WERI-Rb-1 (cell line): ENCODE data around the gene ZNF500.

Source experiments
- DNase-seq: peaks from one replicate; pipeline ENCODE4 v3.0.0-alpha.2; 2020
- H3K27ac ChIP-seq: fragments of 250-450 bp; sonication (Bioruptor Pico); 2 replicates; pipeline ENCODE4 v1.5.1; 2020; ENCODE audit warnings: mild to moderate bottlenecking, moderate library complexity
- H3K27me3 ChIP-seq: fragments of 250-450 bp; sonication (Bioruptor Pico); 2 replicates; pipeline ENCODE4 v1.5.1; 2021; ENCODE audit warnings: mild to moderate bottlenecking, low read depth, moderate library complexity; ENCODE audit not compliant: insufficient read depth, severe bottlenecking
- H3K36me3 ChIP-seq: fragments of 250-450 bp; sonication (Bioruptor Pico); 2 replicates; pipeline ENCODE4 v1.5.1; 2020; ENCODE audit warnings: mild to moderate bottlenecking, moderate library complexity
- H3K4me3 ChIP-seq: 2 replicates; pipeline ENCODE4 v1.5.1; 2011; ENCODE audit warnings: low read depth, mild to moderate bottlenecking, control low read depth, low read length
- H3K9me3 ChIP-seq: fragments of 250-450 bp; sonication (Bioruptor Pico); 2 replicates; pipeline ENCODE4 v1.5.1; 2021; ENCODE audit warnings: mild to moderate bottlenecking, moderate library complexity; ENCODE audit not compliant: severe bottlenecking
- CTCF ChIP-seq: IDR thresholded peaks from 2 replicates; pipeline ENCODE4 v1.5.1; 2011; ENCODE audit warnings: low read depth, mild to moderate bottlenecking, control low read depth, inconsistent platforms, low read length

Gene ZNF500

GRCh38 chr16:4755687-4756086 lies 11.3 kb downstream of the ZNF500 start:
- Histone ChIP-seq H3K9me3 (peaks cover 9% of the 10 kb centered on the region), H3K4me3 (no peak overlapping the region), H3K36me3 (peaks cover 95% of the 10 kb centered on the region), H3K27me3 (no peaks in the 10 kb centered on the region), H3K27ac (no peak overlapping the region)
- no peak for TF ChIP-seq CTCF
- DNase-seq = no peak

- Histone ChIP-seq H3K36me3 (peaks cover 89% of the 10 kb centered on the region), H3K4me3 (no peak overlapping the region), H3K27ac (no peak overlapping the region), H3K27me3 (no peaks in the 10 kb centered on the region), H3K9me3 (peaks cover 9% of the 10 kb centered on the region)
- TF ChIP-seq CTCF = no peak
- DNase-seq = no peak
Observed at GRCh38 chr16:4754865-4755264, 12.1 kb downstream of the ZNF500 start.

- H3K27ac ChIP-seq = no peak overlapping the region
- H3K36me3 ChIP-seq = peaks cover 79% of the 10 kb centered on the region
- no peak overlapping the region for H3K4me3 ChIP-seq
- H3K27me3 ChIP-seq = no peaks in the 10 kb centered on the region
- TF ChIP-seq CTCF = no peak
- DNase-seq = no peak
- H3K9me3 ChIP-seq = peaks cover 9% of the 10 kb centered on the region
Observed at GRCh38 chr16:4753227-4753626, 13.7 kb downstream of the ZNF500 start.

GRCh38 chr16:4752351-4753100 lies 14.4 kb downstream of the ZNF500 start:
- Histone ChIP-seq H3K27me3 (no peaks in the 10 kb centered on the region), H3K36me3 (peaks cover 72% of the 10 kb centered on the region), H3K27ac (no peak overlapping the region), H3K4me3 (no peak overlapping the region), H3K9me3 (peaks cover 9% of the 10 kb centered on the region)
- no peak for TF ChIP-seq CTCF
- DNase-seq = no peak

- no peak for DNase-seq
- TF ChIP-seq CTCF = no peak
- no peaks in the 10 kb centered on the region for H3K27me3 ChIP-seq
- H3K4me3 ChIP-seq = no peak overlapping the region
- no peak overlapping the region for H3K27ac ChIP-seq
- H3K9me3 ChIP-seq = peaks cover 9% of the 10 kb centered on the region
- H3K36me3 ChIP-seq = peaks cover 55% of the 10 kb centered on the region
Observed at GRCh38 chr16:4750896-4751295, 16.1 kb downstream of the ZNF500 start.
